CD14-positive monocyte (primary cell): ENCODE measurements around the gene NTM. TPM values are rescaled to one million over a fixed set of nuclear protein-coding genes. Genes with fewer than 3 reads are reported as not detected.

Experiments used
- DNase-seq, 3 donors: peaks; one replicate each; pipeline ENCODE4 v3.0.0-alpha.2; 2011 to 2022
- H2AFZ ChIP-seq: 2 replicates; pipeline ENCODE4 v1.6.0; 2012; ENCODE audit warnings: mild to moderate bottlenecking, low read depth, low read length, inconsistent platforms; ENCODE audit not compliant: insufficient read depth, poor library complexity, severe bottlenecking
- H3K27ac ChIP-seq, 2 donors: 1 replicate in 1 of 2; 2 replicates in 1 of 2; pipeline ENCODE4 v1.5.1; 2012 to 2013; ENCODE audit warnings: low read length in 2 of 2, control low read depth in 1 of 2, inconsistent platforms in 1 of 2, low read depth in 1 of 2, mild to moderate bottlenecking in 1 of 2
- H3K27me3 ChIP-seq, 2 donors: one replicate each; pipeline versions ENCODE4 v1.6.0 to v1.6.1; 2011 to 2013; ENCODE audit warnings: low read length in 2 of 2; ENCODE audit not compliant: control insufficient read depth in 2 of 2, insufficient read depth in 2 of 2
- H3K36me3 ChIP-seq, 2 donors: replicated peaks in 1 of 2; 1 replicate in 1 of 2; 2 replicates in 1 of 2; pipeline versions ENCODE4 v1.5.1 to v1.6.1; 2012 to 2013; ENCODE audit warnings: low read length in 2 of 2, control low read depth in 1 of 2, inconsistent platforms in 1 of 2, mild to moderate bottlenecking in 1 of 2; ENCODE audit not compliant: insufficient read depth in 2 of 2, control insufficient read depth in 1 of 2
- H3K4me1 ChIP-seq, 2 donors: 1 replicate in 1 of 2; 2 replicates in 1 of 2; pipeline versions ENCODE4 v1.5.1 to v1.6.1; 2012 to 2013; ENCODE audit warnings: low read length in 2 of 2, control low read depth in 1 of 2, inconsistent platforms in 1 of 2, mild to moderate bottlenecking in 1 of 2, moderate library complexity in 1 of 2; ENCODE audit not compliant: insufficient read depth in 2 of 2, control insufficient read depth in 1 of 2
- H3K4me2 ChIP-seq: replicated peaks from 2 replicates; pipeline ENCODE3; 2012; ENCODE audit warnings: low read length, moderate library complexity, mild to moderate bottlenecking; ENCODE audit not compliant: poor library complexity, severe bottlenecking; ENCODE audit errors: extremely low read depth
- H3K4me3 ChIP-seq, 3 experiments: fragments of 200-600 bp in 1 of 3; sonication (generic) in 1 of 3; replicated peaks in 1 of 3; 1 replicate in 2 of 3; 2 replicates in 1 of 3; pipeline ENCODE4 v1.5.1; 2011 to 2013; ENCODE audit warnings: low read length in 3 of 3, mild to moderate bottlenecking in 3 of 3, control low read depth in 2 of 3, low read depth in 2 of 3, inconsistent platforms in 1 of 3, moderate library complexity in 1 of 3
- H3K79me2 ChIP-seq: 2 replicates; pipeline ENCODE4 v1.6.0; 2012; ENCODE audit warnings: mild to moderate bottlenecking, control low read depth, inconsistent platforms, low read length, moderate library complexity; ENCODE audit not compliant: insufficient read depth
- H3K9ac ChIP-seq: 2 replicates; pipeline ENCODE4 v1.6.0; 2017; ENCODE audit warnings: low read length, mild to moderate bottlenecking; ENCODE audit not compliant: insufficient read depth, poor library complexity, severe bottlenecking
- H3K9me3 ChIP-seq, 2 donors: replicated peaks in 1 of 2; 1 replicate in 1 of 2; 2 replicates in 1 of 2; pipeline versions ENCODE4 v1.5.1 to v1.6.1; 2012 to 2013; ENCODE audit warnings: low read length in 2 of 2, control low read depth in 1 of 2; ENCODE audit not compliant: control insufficient read depth in 1 of 2, insufficient read depth in 1 of 2
- H4K20me1 ChIP-seq: 2 replicates; pipeline ENCODE4 v1.6.0; 2012; ENCODE audit warnings: mild to moderate bottlenecking, low read length, control low read depth, moderate library complexity; ENCODE audit not compliant: insufficient read depth
- H3K27ac Mint-ChIP-seq, 7 donors: one replicate each; pipeline ENCODE4 v1.8.0; 2020; ENCODE audit warnings: mild to moderate bottlenecking in 7 of 7, mixed read lengths in 7 of 7, moderate library complexity in 6 of 7, inconsistent platforms in 2 of 7
- H3K27me3 Mint-ChIP-seq, 3 donors: one replicate each; pipeline ENCODE4 v1.8.0; 2021 to 2022; ENCODE audit warnings: low read depth in 3 of 3, mild to moderate bottlenecking in 3 of 3, mixed read lengths in 3 of 3, moderate library complexity in 3 of 3, inconsistent platforms in 1 of 3
- H3K36me3 Mint-ChIP-seq, 2 donors: one replicate each; pipeline ENCODE4 v1.8.0; 2020; ENCODE audit warnings: mixed read lengths in 2 of 2, inconsistent platforms in 1 of 2, mild to moderate bottlenecking in 1 of 2
- H3K4me1 Mint-ChIP-seq: one replicate; pipeline ENCODE4 v1.8.0; 2020; ENCODE audit warnings: mild to moderate bottlenecking, mixed read lengths
- H3K4me3 Mint-ChIP-seq, 2 donors: one replicate each; pipeline ENCODE4 v1.8.0; 2020; ENCODE audit warnings: mild to moderate bottlenecking in 2 of 2, mixed read lengths in 2 of 2, moderate library complexity in 1 of 2
- H3K9me3 Mint-ChIP-seq, 7 donors: one replicate each; pipeline ENCODE4 v1.8.0; 2020 to 2022; ENCODE audit warnings: mixed read lengths in 7 of 7, mild to moderate bottlenecking in 6 of 7, moderate library complexity in 6 of 7, inconsistent platforms in 2 of 7
- CTCF ChIP-seq: fragments of 200-600 bp; IDR thresholded peaks from one replicate; pipeline ENCODE4 v1.8.0; 2022; ENCODE audit warnings: antibody characterized with exemption, mild to moderate bottlenecking
- WGBS: methylation state at CpG from one replicate; pipeline ENCODE4 v1.1.5; 2013; ENCODE audit warnings: missing lambda C conversion rate; ENCODE audit not compliant: insufficient coverage; 5-methylcytosine and 5-hydroxymethylcytosine counted together
- intact Hi-C, 2 donors: fragments of 100-400 bp; cut with micrococcal nuclease; formaldehyde crosslinking; loops; one replicate each; pipeline versions ENCODE4 v1.15.0 to v1.15.1; 2023
- polyA plus RNA-seq, 3 donors: library from polyadenylated mRNA; depleted of rRNA in 1 of 3; unstranded in 2 of 3; stranded (reverse) in 1 of 3; fragments of 300-500 nt in 2 of 3; fragments of >200 nt in 1 of 3; fragmentation: Illumina TruSeq in 2 of 3; gene quantifications; 1 replicate in 2 of 3; 2 replicates in 1 of 3; pipeline ENCODE4 v1.2.3, GENCODE V29; 2012 to 2021

The NTM gene
- polyA plus RNA-seq, 3 donors: not detected

GRCh38 chr11:132080127-132080526 lies 709.7 kb downstream of the NTM start:
- H3K4me1 ChIP-seq: no peaks in the 10 kb centered on the region
- H3K4me2 ChIP-seq: no peak overlapping the region
- Mint-ChIP-seq H3K4me3 (no peak overlapping the region), H3K36me3 (no peaks in the 10 kb centered on the region), H3K4me1 (no peaks in the 10 kb centered on the region), H3K27ac (no peak overlapping the region), H3K9me3 (peaks cover 2 to 31% (median 27%) of the 10 kb centered on the region in 7 donors), H3K27me3 (peaks cover 0 to 2% (median 2%) of the 10 kb centered on the region in 3 donors)
- H3K27me3 ChIP-seq: no peaks in the 10 kb centered on the region
- H3K27ac ChIP-seq: no peak overlapping the region
- no peak overlapping the region for H3K9ac ChIP-seq
- WGBS: 71% methylated on average over 1 of the region's 1 CpG
- intact Hi-C loops: no loop called here
- H3K36me3 ChIP-seq: no peaks in the 10 kb centered on the region
- no peaks in the 10 kb centered on the region for H4K20me1 ChIP-seq
- peaks cover 17 to 18% of the 10 kb centered on the region in 2 donors for H3K9me3 ChIP-seq
- no peak overlapping the region for H2AFZ ChIP-seq
- H3K4me3 ChIP-seq: no peak overlapping the region
- H3K79me2 ChIP-seq: no peaks in the 10 kb centered on the region
- TF ChIP-seq CTCF: no peak
- DNase-seq: no peak

- H3K4me2 ChIP-seq: no peak overlapping the region
- Mint-ChIP-seq H3K27me3 (peaks cover 2 to 4% (median 2%) of the 10 kb centered on the region in 3 donors), H3K4me3 (no peak overlapping the region), H3K9me3 (peaks cover 17 to 55% (median 46%) of the 10 kb centered on the region in 7 donors), H3K4me1 (no peaks in the 10 kb centered on the region), H3K36me3 (no peaks in the 10 kb centered on the region), H3K27ac (no peak overlapping the region)
- H3K4me1 ChIP-seq: no peaks in the 10 kb centered on the region
- no peak for TF ChIP-seq CTCF
- H3K79me2 ChIP-seq: no peaks in the 10 kb centered on the region
- peaks cover 34 to 42% of the 10 kb centered on the region in 2 donors for H3K9me3 ChIP-seq
- H3K27me3 ChIP-seq: no peaks in the 10 kb centered on the region
- no peaks in the 10 kb centered on the region for H3K36me3 ChIP-seq
- no peak overlapping the region for H2AFZ ChIP-seq
- H3K9ac ChIP-seq: no peak overlapping the region
- no peak overlapping the region for H3K4me3 ChIP-seq
- WGBS: 94% methylated on average over 5 of the region's 5 CpGs
- H4K20me1 ChIP-seq: no peaks in the 10 kb centered on the region
- intact Hi-C loops: no loop called here
- no peak for DNase-seq
- H3K27ac ChIP-seq: no peak overlapping the region
Measured at GRCh38 chr11:132082566-132082965, 712.2 kb downstream of the NTM start.
